NB4 (cell line): ENCODE results near the gene ENOX1.

Experiments
- CTCF ChIP-seq: IDR thresholded peaks from one replicate; pipeline ENCODE4 v1.5.1; 2012; ENCODE audit warnings: low read depth, low read length
- MAX ChIP-seq: IDR thresholded peaks from 2 replicates; pipeline ENCODE4 v1.6.1; 2011; ENCODE audit warnings: low read depth, low read length
- MYC ChIP-seq: IDR thresholded peaks from 2 replicates; pipeline ENCODE4 v1.6.1; 2011; ENCODE audit warnings: low read depth, low read length
- POLR2A ChIP-seq: IDR thresholded peaks from 2 replicates; pipeline ENCODE4 v1.6.1; 2011; ENCODE audit warnings: mild to moderate bottlenecking; ENCODE audit not compliant: insufficient read length; ENCODE audit errors: extremely low read depth

- TF ChIP-seq POLR2A: no peak
- TF ChIP-seq CTCF: no peak
- no peak for TF ChIP-seq MAX
- no peak for TF ChIP-seq MYC
Observed at GRCh38 chr13:43431290-43431716, 355.5 kb downstream of the ENOX1 start.
